Mesendoderm (in vitro differentiated cells): ENCODE results near the gene TGFBR2.
A peak's percentile ranks its signal among the peaks of the same experiment; 100 is the strongest.

Experiments
- DNase-seq: peaks from one replicate; pipeline ENCODE4 v3.0.0; 2013
- H2AK5ac ChIP-seq: 2 replicates; pipeline ENCODE4 v1.6.1; 2013; ENCODE audit warnings: low read length, inconsistent platforms
- H2BK120ac ChIP-seq: 2 replicates; pipeline ENCODE4 v1.6.1; 2013; ENCODE audit warnings: low read depth, mild to moderate bottlenecking, low read length, moderate library complexity, mixed read lengths
- H2BK15ac ChIP-seq: replicated peaks from 2 replicates; pipeline ENCODE4 v1.6.1; 2013; ENCODE audit warnings: low read depth, mild to moderate bottlenecking, moderate library complexity
- H2BK5ac ChIP-seq: 2 replicates; pipeline ENCODE4 v1.6.1; 2013; ENCODE audit warnings: low read length, inconsistent platforms
- H3K18ac ChIP-seq: 2 replicates; pipeline ENCODE4 v1.6.1; 2013; ENCODE audit warnings: mild to moderate bottlenecking, low read length, mixed read lengths
- H3K23ac ChIP-seq: one replicate; pipeline ENCODE4 v1.6.1; 2013; ENCODE audit warnings: low read length
- H3K27ac ChIP-seq: 2 replicates; pipeline ENCODE4 v1.5.1; 2013; ENCODE audit warnings: low read depth, mild to moderate bottlenecking, inconsistent platforms, low read length, moderate library complexity
- H3K27me3 ChIP-seq: 2 replicates; pipeline ENCODE4 v1.6.1; 2013; ENCODE audit warnings: low read length, control low read depth, mild to moderate bottlenecking, inconsistent platforms; ENCODE audit not compliant: insufficient read depth, poor library complexity
- H3K36me3 ChIP-seq: 2 replicates; pipeline ENCODE4 v1.6.1; 2013; ENCODE audit warnings: low read length, inconsistent platforms; ENCODE audit not compliant: control insufficient read depth, insufficient read depth
- H3K4ac ChIP-seq: one replicate; pipeline ENCODE4 v1.6.1; 2013; ENCODE audit warnings: low read depth, mild to moderate bottlenecking, low read length, moderate library complexity
- H3K4me1 ChIP-seq: 2 replicates; pipeline ENCODE4 v1.6.1; 2013; ENCODE audit warnings: low read depth, low read length, inconsistent platforms; ENCODE audit not compliant: control insufficient read depth
- H3K4me2 ChIP-seq: 2 replicates; pipeline ENCODE4 v1.6.1; 2013; ENCODE audit warnings: low read length
- H3K4me3 ChIP-seq: 2 replicates; pipeline ENCODE4 v1.5.1; 2013; ENCODE audit warnings: mild to moderate bottlenecking, low read length
- H3K56ac ChIP-seq: one replicate; pipeline ENCODE4 v1.6.1; 2013; ENCODE audit warnings: low read length
- H3K79me1 ChIP-seq: 2 replicates; pipeline ENCODE4 v1.6.1; 2013; ENCODE audit warnings: low read length, inconsistent platforms
- H3K79me2 ChIP-seq: 2 replicates; pipeline ENCODE4 v1.6.1; 2013; ENCODE audit warnings: mild to moderate bottlenecking, low read length; ENCODE audit not compliant: control insufficient read depth, insufficient read depth
- H3K9ac ChIP-seq: 2 replicates; pipeline ENCODE4 v1.6.1; 2013; ENCODE audit warnings: low read length, inconsistent platforms
- H4K5ac ChIP-seq: one replicate; pipeline ENCODE4 v1.6.1; 2013; ENCODE audit warnings: low read length
- H4K8ac ChIP-seq: one replicate; pipeline ENCODE4 v1.6.1; 2013; ENCODE audit warnings: low read depth, mild to moderate bottlenecking, control low read depth, low read length, moderate library complexity
- WGBS: extraction: QIAGEN DNeasy Blood & Tissue Kit; methylation state at CpG from one replicate; pipeline ENCODE4 v1.1.7; 2013; ENCODE audit warnings: low lambda C conversion rate, missing lambda C conversion rate; ENCODE audit not compliant: insufficient coverage; ENCODE audit errors: extremely low coverage; 5-methylcytosine and 5-hydroxymethylcytosine counted together

Gene TGFBR2

DNA sequence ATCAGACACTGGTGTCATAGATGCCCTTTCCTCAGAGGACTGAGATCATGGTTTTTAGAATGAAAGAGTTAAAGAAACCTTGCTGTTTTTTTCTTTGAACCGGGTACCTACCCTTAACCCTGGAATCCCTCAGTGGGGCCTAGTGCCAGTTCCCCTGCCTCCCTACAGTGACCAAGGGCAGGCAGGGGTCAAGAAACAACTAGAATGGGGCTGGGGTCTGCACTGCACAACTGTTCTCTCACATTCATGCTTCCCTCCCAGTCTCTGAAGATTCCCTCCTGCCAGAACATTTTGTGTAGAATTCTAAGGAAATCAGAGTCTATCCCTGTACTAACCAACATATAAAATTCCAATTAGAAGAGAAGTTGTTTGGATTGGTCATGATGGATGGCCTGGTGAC lies 47.9 kb downstream of the TGFBR2 start:
- no peak overlapping the region for H2BK15ac ChIP-seq
- H3K36me3 ChIP-seq = peaks cover 2% of the 10 kb centered on the region
- H2AK5ac ChIP-seq = no peak overlapping the region
- no peak overlapping the region for H2BK120ac ChIP-seq
- no peak overlapping the region for H3K4ac ChIP-seq
- peaks cover 2% of the 10 kb centered on the region for H3K4me1 ChIP-seq
- H2BK5ac ChIP-seq = no peak overlapping the region
- H3K56ac ChIP-seq = no peak overlapping the region
- no peak overlapping the region for H4K5ac ChIP-seq
- H3K27me3 ChIP-seq = no peaks in the 10 kb centered on the region
- H3K4me3 ChIP-seq = no peak overlapping the region
- H3K4me2 ChIP-seq = no peak overlapping the region
- H3K18ac ChIP-seq = no peak overlapping the region
- no peaks in the 10 kb centered on the region for H3K79me2 ChIP-seq
- H3K27ac ChIP-seq = no peak overlapping the region
- no peak for DNase-seq
- WGBS = no CpG with 5 or more reads among the region's 1 CpG
- H3K23ac ChIP-seq = no peak overlapping the region
- no peak overlapping the region for H3K9ac ChIP-seq
- no peaks in the 10 kb centered on the region for H3K79me1 ChIP-seq
- H4K8ac ChIP-seq = no peak overlapping the region

DNA sequence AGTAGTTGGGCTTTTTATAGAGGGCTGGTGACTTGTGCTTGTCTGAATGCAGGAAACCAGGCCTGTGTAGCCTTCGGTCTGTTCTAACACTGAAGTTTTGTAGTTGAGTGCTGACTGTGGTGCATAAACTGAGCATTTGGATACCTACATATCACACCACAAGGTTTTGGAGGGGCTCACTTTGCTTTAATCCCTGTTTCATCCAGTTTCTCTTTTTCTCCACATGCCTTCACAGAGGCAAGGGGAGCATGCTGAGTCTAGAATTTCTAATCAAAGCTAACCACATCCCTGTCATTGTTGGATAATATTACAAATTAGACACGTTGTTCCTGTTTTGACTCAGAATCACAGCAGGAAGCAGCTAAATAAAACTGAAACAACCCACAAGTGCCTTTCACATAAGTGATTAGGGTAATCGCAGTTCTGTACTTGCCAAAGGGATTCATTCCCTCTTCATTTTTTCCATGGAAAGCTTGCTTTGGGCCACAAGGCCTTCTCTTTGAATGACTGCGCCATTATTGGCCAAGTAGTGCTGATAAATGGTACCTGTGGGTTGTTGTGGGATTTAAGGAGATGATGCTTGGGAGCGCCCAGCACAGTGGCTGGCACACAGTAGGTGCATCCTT lies 48.9 kb downstream of the TGFBR2 start:
- DNase-seq = no peak
- WGBS = no CpG with 5 or more reads among the region's 5 CpGs
- no peak overlapping the region for H2BK15ac ChIP-seq
- no peak overlapping the region for H3K56ac ChIP-seq
- peaks cover 2% of the 10 kb centered on the region for H3K4me1 ChIP-seq
- H3K27me3 ChIP-seq = no peaks in the 10 kb centered on the region
- H2BK120ac ChIP-seq = no peak overlapping the region
- no peak overlapping the region for H2AK5ac ChIP-seq
- no peak overlapping the region for H3K27ac ChIP-seq
- no peak overlapping the region for H3K9ac ChIP-seq
- no peak overlapping the region for H3K4me2 ChIP-seq
- no peak overlapping the region for H4K5ac ChIP-seq
- peaks cover 3% of the 10 kb centered on the region for H3K79me1 ChIP-seq
- no peak overlapping the region for H2BK5ac ChIP-seq
- no peak overlapping the region for H3K18ac ChIP-seq
- H3K36me3 ChIP-seq = peaks cover 2% of the 10 kb centered on the region
- no peak overlapping the region for H3K23ac ChIP-seq
- no peak overlapping the region for H4K8ac ChIP-seq
- no peak overlapping the region for H3K4me3 ChIP-seq
- no peaks in the 10 kb centered on the region for H3K79me2 ChIP-seq
- no peak overlapping the region for H3K4ac ChIP-seq

DNA sequence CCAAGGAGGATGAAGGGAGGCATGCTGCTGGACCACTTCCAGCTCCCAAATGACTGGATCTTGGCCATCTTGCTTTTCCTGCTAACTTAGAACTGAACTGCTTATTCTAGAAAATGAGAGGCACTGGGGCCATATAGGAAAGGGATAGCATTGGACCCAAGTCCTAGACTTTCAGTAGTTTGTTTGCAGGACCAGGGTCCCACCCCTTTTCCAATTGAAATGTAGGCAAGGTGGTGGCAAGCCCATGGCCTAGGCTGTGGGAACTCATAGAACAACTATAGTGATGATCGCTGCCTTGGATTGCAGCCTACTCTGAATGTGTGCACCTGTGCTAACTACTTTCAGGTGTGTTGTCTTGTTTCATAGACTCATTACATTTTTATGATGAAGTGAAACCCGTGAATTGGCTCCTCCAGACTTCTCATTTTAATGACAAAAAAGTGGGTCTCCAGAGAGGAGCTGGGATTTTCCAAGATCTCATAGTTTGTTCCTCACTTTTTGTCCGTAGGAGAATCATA lies 50.3 kb downstream of the TGFBR2 start:
- DNase-seq = no peak
- H3K27me3 ChIP-seq = no peaks in the 10 kb centered on the region
- H4K8ac ChIP-seq = no peak overlapping the region
- H2BK120ac ChIP-seq = no peak overlapping the region
- no peak overlapping the region for H2BK15ac ChIP-seq
- H3K18ac ChIP-seq = no peak overlapping the region
- no peak overlapping the region for H3K9ac ChIP-seq
- WGBS = no CpG with 5 or more reads among the region's 3 CpGs
- H3K36me3 ChIP-seq = peaks cover 2% of the 10 kb centered on the region
- H3K4ac ChIP-seq = no peak overlapping the region
- no peak overlapping the region for H4K5ac ChIP-seq
- H3K79me2 ChIP-seq = no peaks in the 10 kb centered on the region
- H3K4me2 ChIP-seq = no peak overlapping the region
- no peak overlapping the region for H2BK5ac ChIP-seq
- H2AK5ac ChIP-seq = no peak overlapping the region
- H3K27ac ChIP-seq = no peak overlapping the region
- H3K79me1 ChIP-seq = peaks cover 3% of the 10 kb centered on the region
- no peak overlapping the region for H3K4me3 ChIP-seq
- no peak overlapping the region for H3K23ac ChIP-seq
- peaks cover 2% of the 10 kb centered on the region for H3K4me1 ChIP-seq
- H3K56ac ChIP-seq = no peak overlapping the region

DNA sequence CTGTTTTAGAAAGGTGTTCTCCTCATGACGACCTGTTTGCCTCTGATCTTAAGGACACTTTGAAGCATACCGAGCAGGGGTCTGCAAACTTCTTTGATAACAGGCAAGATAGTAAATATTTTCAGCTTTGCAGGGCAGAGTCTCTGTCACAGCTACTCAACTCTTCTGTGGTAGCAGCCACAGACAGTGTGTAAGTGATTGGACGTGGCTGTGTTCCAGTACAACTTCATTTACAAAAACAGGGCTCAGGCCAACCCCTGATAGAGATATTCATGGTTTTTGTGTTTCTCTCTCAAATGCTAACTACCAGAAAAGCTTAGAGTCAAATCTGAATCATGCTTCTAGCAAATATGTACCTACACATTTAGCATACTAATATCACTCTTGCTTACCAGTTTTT lies 51.5 kb downstream of the TGFBR2 start:
- Histone ChIP-seq H3K4me1 (peaks cover 2% of the 10 kb centered on the region), H3K27ac (no peak overlapping the region), H2BK120ac (peak overlapping the region; percentile 10), H3K4me3 (no peak overlapping the region), H3K79me2 (no peaks in the 10 kb centered on the region), H3K18ac (no peak overlapping the region), H2BK5ac (no peak overlapping the region), H4K5ac (no peak overlapping the region), H3K36me3 (no peaks in the 10 kb centered on the region), H3K79me1 (peaks cover 3% of the 10 kb centered on the region), H3K4ac (no peak overlapping the region), H3K23ac (no peak overlapping the region), H3K4me2 (no peak overlapping the region), H2BK15ac (no peak overlapping the region), H2AK5ac (no peak overlapping the region), H3K56ac (no peak overlapping the region), H3K9ac (no peak overlapping the region), H4K8ac (no peak overlapping the region), H3K27me3 (no peaks in the 10 kb centered on the region)
- no CpG with 5 or more reads among the region's 3 CpGs for WGBS
- DNase-seq = no peak

DNA sequence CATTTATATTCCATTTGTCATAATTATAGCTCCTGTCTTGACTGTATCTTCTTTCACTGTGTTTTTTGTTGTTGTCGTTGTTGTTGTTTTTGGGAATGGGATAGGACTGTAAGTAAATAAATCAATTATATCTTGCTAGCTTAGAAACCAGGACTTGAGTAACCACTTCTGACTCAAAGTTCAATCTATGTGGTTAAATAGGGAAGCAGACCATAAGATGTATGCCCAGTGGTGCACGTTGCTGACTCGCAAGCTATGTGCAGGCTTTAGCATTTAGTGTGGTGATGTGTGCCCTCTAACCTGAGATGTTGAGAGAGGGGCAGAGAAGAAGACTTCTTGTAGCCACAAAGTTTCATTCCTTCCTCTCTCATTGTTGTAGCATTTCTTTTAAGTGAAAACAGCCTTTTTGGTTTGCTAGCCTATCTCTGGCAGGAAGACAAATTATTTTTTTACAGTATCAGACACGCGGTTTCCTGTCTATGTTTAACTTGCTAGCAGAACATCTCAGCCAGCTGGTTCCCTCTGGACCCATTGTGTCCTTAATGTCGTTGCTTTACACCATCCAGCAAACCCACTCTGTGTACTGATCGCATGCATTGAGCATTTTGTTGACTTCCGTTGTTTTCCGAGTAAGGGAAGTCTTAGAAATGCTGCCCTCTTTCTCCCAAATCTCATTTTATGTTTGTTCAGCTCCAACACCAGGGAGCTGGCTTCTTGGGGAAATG lies 52.1 kb downstream of the TGFBR2 start:
- H3K79me2 ChIP-seq = no peaks in the 10 kb centered on the region
- H3K4me2 ChIP-seq = no peak overlapping the region
- H4K5ac ChIP-seq = no peak overlapping the region
- H3K4me3 ChIP-seq = no peak overlapping the region
- H3K36me3 ChIP-seq = no peaks in the 10 kb centered on the region
- no peak overlapping the region for H2AK5ac ChIP-seq
- no peak overlapping the region for H3K23ac ChIP-seq
- no peak overlapping the region for H4K8ac ChIP-seq
- no CpG with 5 or more reads among the region's 9 CpGs for WGBS
- H2BK5ac ChIP-seq = no peak overlapping the region
- H2BK15ac ChIP-seq = no peak overlapping the region
- no peaks in the 10 kb centered on the region for H3K27me3 ChIP-seq
- H3K4ac ChIP-seq = no peak overlapping the region
- H2BK120ac ChIP-seq = no peak overlapping the region
- DNase-seq = no peak
- H3K18ac ChIP-seq = peak overlapping the region; percentile 96
- no peak overlapping the region for H3K9ac ChIP-seq
- peaks cover 3% of the 10 kb centered on the region for H3K79me1 ChIP-seq
- peaks cover 2% of the 10 kb centered on the region for H3K4me1 ChIP-seq
- no peak overlapping the region for H3K56ac ChIP-seq
- H3K27ac ChIP-seq = peak overlapping the region; percentile 9
